HG02981 (cell line): ENCODE results near the gene PRR18.

Experiments used
- ATAC-seq: cut with Tn5 transposase; IDR thresholded peaks from one replicate; pipeline ENCODE4 v1.9.1; 2021; ENCODE audit warnings: mild to moderate bottlenecking, moderate library complexity; ENCODE audit not compliant: unreplicated experiment

Gene PRR18

DNA sequence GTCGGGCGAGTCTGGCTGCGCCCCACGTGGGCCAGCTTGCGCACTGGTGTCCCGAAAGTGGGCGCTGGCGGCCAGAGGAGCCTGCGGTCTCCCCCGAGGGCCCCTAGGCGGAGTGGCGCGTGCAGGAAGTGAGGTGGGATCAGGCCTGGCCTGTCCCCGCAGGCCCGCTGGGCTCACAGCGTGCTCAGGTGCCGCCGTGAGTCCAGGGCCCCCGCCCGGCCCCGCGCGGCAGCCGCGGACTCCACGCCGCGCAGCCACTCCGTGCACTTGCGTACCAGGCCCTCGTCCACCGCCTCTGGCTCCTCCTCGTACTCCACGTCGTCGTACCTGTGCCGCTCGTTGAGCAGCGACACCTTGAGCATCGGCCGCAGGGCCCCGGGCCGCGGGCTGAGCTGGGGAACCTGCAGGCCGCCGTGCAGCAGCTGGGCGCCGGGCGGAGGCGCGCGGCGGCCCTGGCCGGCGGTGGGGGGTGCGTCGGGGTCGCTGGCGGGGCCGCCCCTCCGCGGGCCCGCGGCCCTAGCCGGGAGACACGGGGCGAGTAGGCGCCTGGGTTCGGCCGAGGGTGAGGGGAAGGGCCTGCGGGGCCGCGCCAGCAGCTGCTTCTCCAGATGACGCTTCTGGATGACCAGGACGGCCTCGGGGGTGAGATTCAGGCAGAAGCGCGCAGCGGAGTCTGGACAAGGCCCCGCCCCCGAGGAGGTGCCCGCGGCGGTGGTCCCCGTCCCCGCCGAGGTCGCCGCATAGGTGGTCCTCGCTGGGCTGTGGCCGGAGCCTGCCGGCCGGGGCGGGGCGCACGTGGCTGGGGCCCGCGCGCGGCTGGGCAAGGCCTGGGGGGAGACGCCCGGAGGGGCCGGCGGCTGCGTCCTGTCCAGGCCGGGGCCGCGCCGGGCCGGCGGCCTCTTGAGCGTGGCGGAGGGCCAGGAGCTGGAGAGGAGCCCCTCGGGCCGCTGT lies 835 bp downstream of the PRR18 start:
- ATAC-seq: peak; percentile 29

DNA sequence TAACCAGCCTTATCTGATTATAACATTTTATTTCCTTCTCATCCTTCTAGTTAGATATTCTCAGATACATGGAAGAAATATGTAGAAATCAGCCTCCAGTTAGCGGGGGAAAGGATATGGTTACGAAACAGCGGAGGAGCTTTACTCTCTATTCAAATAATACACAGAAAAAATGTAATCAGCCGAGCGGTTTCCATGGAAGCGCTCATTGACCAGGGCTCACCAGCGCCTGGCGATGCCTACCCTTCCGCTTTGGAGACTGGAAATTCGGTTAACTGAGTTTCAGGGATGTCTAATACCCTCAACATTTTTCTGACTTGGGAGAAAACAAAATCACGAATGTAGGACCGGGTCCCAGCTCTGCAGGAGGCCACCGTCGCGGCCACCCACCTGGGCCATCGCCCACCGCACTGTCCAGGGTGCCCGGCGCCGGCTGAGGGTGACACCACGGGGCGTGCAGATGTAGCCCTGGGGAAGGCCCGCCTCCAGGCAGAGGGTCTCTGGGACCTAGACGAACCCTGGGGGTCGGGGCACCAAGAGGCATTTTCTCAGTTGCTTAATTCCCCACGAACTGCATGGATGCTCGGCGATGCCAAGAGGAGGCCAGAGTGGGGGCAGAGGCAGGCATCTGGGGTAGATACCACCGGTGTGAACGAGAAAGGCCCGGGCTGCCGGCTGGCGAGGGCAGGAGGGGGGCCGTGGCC lies 1.7 kb downstream of the PRR18 start:
- no peak for ATAC-seq

DNA sequence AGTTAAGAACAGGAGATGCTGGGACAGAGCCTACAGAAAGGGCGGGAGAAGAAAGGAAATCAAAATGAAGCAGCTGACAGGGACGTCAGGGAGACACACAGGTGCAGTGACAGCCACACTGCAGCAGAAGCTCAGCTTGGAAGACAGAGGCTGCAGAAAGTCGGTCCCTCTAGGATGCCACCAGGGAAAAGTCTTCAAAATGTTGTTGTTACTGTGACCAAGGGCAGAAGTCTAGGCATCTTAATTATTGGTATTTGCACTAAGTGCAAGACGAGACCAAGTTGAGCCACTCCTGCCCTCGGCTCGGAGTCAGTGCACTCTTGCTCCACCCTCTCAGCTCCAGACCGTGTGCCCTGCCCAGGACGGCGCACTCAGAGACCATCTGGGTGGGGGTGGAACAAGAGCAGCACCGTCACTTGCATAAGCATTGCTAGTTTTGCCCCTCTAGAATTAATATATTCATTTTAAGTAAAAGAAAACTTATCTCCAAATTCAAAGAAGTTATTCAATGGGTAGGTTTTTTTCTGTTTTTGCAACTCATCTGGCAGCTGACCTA lies 2.6 kb downstream of the PRR18 start:
- no peak for ATAC-seq

DNA sequence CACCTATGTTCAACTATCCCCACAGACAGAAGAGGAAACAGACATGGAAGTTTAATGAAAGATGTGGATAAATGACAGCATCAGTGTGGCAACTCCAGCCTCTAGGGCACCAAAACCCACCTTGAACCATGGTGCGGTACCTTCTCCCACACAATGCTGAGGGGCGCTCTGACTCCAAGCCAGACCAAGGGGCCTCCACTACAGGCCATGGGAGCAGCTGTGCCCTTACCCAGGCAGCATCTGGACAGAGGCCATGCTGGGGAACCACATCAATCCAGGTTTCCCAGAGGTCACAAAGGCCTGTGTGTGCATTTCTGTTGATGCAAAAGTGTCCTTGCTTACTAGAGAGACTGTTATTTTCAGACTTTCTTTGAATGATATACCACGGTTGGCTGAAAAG lies 4.1 kb downstream of the PRR18 start:
- ATAC-seq: no peak

DNA sequence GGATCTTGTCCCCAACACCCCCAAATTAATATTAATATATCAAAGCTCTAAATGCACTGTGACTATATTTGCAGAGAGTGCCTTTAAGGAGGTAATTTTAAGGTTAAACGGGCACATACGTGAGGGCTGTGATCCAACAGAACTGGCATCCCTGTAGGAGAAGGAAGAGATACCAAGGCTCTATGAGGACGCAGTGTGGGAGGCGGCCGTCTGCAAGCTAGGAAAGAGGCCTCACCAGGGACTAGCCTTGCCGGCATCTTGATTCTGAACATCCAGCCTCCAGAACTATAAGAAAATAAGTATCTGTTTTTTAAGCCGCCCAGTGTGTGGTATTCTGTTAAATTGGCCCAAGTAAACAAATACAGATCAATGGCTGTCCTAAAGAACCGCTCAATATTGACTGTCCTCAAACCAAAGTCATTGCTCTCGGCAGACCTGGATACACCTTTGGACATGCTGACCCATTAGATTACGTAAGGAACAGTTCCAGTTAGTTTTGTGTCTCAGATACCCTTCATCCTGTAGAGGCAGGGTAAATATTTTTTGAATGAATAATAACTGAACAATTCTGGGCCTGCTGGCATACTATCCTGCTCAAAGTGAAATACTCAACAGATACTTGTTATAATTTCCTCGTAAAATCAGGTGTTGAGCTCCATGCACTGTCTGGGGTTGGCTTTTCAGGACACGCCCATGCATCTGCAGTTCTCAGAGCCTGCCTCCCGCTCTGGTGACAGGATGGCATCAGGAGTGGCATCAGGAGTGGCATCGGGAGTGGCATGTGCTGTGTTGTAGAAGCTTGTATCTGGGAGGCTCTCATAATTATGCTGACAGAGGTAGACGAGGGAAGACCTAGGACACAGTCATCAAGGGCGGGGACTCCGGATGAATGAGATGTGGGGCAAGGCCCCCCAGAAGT lies 6.3 kb downstream of the PRR18 start:
- ATAC-seq: no peak

DNA sequence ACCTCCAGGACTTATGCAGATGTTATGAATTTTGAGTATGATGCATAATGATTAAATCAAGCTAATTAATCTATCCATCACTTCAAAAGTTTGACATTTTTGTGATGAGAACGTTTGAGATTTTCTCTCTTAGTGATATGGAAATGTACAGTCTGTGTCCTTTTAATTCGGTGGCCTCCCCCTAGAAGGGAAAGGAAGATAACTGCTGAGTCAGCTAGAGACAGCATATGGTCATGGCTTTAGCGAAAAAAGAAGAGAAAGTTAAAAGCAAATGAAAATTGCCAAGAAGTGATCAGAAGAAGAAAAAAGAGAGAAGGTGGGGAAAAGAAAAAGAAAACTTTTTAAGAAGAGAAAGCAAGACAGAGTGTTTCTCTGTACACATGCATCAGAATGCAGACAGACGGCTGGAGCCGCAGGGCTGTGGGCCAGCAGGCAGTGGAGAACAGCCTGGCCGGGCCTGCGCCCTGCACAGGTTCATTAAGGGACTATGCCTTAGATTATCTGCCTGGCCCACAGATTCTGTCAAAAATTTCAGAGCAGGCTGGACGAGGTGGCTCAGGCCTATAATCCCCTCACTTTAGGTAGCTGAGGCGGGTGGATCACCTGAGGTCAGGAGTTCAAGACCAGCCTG lies 7.7 kb downstream of the PRR18 start:
- ATAC-seq: no peak

DNA sequence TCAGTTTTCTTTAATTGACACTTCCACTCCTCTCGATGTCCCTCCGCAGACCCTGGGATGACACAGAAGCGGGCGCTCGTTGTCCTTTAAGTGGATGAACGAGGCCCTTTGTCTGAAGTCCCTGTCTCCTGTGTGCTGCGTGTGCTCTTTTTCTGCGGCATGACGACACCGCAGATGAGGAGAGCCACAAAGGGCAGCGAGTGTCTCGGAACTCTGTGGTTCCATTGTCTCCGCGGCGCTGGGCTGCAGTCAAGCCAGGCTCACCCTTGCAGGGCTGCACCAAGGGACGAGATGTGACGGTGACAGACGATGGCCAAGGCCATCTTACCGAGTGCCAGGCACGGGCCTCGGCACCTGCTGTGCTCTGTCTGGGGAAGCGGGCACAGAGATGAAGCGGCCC lies 10.6 kb downstream of the PRR18 start:
- ATAC-seq: no peak

DNA sequence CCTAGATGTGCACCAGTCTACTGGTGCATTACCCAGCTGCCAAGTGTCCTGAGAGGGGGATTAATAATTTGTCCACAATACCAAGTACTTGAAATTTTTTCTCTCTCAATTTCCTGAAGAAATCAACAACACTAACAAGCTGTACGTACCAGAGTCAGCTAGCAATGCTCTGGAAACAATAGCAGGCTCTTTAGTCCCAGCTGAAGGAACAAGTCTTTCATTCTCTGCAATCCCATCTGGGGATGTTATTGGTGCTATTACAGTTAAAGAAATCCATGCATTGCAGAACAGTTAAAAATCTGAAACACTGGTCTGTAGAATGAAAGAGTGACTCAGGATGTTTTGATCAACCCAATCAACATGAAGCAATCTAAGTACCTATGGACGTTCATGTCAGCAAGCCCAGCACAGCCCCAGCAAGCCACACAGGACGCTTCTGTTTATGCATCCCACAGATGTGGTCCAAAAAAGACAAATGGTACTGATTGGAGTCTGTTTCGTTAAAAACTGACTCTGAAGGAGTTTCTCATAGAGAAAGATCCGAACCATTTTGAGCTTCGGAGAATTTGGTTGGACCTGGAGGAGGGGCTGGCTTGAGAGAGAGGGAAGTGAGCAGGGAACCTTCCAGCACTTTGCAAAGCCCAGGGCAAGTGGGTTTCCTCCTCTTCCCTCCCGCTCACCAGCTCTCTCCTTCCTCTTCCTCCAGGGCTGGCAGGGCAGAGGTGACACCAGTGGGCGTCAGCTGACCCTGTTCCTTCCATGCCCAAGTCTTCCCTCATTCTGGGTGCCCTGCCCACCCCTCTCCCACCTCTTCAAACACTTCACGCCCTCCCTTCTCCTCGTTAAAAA lies 11.9 kb downstream of the PRR18 start:
- ATAC-seq: no peak

DNA sequence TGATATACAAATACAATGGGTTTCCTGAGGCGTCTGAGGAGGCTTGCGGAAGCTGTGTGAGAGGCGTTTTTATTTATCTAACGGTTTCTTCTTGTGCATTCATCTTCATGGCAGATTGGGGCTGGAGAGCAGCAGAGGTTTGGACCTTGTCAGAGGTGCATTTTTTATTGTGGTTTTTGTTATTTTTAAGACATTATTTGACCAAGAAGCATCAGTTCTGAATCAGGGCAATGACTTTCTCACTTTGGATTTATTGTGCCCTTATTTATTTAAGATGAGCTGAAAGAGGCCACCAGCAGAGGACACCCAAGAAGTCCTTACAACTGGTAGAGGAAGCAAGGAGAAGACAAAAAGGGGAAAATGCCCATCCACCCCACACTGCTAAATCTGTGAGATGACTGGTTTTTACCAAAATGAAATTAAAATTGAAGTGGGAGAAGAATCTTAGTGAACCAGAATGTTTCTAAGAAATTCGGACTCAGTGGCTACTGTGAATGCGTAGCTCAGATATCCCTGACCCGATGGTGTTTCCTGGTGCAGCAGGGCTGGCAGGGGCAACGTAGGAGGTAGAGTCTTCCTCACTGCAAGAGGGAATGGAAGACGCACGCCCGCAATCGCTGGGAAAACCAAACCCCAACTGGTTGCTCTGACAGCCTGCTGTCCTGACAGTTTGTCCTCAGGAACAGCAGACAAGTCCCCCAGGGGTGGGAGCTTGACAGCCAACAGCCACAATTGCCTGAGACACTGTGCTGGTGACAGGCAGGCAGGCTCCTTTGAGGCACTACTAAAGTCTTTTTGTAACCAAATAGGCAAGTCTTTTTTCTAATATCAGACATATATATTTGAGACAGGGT lies 14.2 kb downstream of the PRR18 start:
- ATAC-seq: no peak

DNA sequence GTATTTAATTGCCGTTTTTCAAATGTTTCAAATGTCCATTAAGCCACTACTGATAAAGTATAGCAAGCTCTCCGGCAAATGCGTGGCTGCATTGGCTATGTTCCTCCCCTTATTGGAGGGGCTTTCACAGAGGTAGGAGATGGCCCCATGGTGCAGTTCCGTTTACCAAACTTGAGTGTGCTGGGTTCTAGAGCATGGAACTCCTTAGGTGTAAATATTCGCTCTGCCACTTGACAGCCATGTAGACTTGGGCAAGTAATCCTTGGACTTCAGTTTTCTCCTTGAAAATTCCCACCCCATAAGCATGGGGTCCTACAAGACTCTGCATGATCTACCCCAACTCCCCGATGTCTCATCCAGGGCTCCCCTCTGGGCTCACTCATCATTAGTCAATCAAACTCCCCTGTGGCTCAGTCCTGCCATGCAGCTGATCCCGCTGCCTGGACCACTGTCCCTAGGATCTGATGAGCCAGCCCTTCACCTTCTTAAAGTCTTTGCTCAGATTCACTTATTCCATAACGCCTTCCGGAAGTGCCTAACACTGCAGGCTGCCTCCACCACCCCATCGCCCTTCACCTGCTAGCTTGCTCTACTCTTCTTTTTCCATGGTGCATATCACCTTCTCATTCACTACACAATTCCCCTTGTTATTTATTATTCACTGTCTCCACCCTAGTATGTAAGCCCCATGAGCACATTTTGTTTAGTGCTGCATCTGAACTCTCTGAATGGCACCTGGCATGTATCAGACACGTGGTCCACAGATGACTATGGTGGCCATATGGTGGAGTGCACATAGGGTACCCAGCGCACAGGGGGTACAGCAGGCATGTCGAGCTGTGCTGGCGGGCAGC lies 18.8 kb downstream of the PRR18 start:
- ATAC-seq: no peak

DNA sequence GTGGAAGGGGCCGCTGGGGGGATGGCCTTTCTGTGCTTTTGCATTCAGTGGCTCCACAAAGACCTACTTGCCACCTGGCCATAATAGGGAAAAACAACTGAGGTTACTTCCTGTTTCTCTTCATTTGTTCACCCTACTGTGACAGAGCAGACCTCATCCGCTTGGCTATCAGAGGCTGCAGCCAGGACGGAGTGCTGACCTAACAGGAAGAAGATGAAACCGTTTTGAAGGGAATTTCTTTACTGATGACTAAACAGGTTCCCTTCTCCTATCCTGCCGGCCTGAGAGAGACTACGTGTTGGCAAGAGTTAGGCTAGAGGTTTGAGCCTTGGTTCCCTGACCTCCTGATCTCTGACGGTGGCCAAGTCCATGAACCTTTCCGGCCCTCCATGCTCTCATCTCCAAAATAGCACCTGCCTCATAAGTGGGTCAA lies 21.3 kb downstream of the PRR18 start:
- ATAC-seq: peak; percentile 98

DNA sequence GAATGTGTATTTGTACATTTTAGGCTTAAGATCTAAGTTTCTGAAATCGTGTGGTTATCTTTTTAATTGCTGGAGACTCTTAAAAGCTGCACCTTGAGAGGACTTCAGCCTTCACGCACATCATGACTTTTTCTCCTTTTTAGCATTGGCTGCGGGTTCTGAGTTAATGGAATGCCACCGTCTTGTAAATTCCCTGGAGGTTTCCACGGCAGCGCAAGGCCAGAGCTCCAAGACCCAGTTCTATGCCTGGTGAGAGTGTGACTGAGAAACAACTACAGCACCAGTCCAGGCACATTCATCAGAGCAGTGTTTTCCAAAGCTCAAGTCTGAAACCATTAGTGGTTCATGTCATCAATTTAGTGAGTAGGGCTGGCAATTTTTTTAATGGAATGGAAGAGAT lies 23.0 kb downstream of the PRR18 start:
- no peak for ATAC-seq

DNA sequence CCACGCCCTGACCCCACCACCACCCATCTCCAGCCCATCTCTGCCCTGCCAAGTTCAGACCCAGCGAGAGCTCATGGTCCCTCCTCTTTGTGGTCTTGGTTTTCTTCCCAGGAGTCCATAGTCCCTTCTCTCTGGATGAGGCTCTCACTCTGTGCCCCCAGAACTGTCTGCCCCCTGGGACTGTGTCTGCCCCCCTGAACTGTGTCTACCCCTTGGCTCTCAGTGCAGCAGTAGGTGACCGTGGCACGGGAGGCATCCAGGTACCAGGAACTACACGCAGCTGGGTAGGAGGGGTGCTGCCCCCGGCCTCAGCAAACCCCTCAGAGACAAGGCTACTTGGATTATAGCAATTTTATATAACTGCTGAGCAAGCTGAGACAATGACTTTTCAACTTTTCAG lies 23.6 kb downstream of the PRR18 start:
- ATAC-seq: no peak

DNA sequence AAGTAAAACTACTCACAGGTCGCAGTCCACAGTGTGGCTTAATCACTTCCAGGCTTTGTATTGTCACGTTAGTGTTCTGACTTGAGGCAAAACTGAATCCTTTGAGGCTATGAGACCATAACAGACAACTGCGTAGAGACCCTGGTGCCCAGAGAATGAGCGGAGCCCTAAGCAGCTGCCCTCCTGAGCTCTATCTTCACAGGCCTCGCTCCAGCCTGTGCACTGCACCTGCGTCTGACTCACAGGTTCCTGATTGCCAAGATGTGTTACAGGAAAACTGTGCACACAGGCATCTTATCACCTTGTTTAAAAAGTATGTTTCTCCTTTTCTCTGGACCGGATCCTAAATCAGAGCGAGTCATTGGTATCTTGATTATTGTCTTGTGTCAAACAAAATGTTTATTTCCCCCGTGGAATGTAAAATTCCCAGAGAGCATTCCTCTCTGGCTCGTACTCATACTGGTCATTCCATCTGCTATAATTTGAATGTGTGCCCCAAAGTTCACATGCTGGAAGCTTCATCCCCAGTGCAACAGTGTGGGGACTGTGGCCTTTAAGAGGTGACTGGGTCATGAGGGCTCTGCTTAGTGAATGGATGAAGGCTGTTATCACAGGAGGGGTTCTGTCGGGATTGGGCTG lies 25.7 kb downstream of the PRR18 start:
- no peak for ATAC-seq

DNA sequence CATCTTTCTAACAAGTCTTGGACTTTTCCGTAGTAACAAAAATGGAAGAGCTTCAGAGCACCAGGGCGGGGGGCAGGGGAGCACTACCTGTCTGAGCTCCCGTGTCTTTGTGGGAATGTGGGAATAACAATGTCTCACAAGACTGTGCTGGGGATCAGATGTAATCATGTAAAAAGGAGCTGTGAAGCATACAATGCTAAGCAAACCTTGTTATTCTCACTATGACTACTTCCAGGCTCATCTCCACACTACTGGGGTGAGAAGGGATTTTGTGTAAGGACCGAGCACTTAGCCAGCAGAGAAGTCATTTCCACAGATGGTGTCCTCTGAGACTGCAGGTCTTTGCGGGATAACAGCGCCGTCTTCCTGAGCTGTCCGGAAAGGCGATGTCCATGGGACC lies 27.1 kb downstream of the PRR18 start:
- no peak for ATAC-seq

DNA sequence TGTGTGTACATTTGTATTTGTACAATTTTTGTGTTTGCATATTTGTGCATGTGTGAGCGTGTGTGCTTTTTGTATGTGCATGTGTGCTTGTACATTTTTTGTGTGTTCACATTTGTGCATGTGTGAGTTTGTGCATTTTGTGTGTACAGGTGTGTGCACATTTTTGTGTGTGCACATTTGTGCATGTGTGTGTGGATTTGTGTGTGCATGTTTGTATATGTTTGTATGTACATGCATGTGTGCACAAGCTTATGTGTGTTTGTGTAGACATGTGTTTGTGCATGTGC lies 28.9 kb downstream of the PRR18 start:
- ATAC-seq: no peak
